GM23338 (cell line): Measurements from ENCODE around the gene CACNB2.

Experiments
- CREB1 ChIP-seq: fragments of 250-450 bp; sonication (Bioruptor Pico); IDR thresholded peaks from 2 replicates; pipeline ENCODE4 v1.5.0; 2020; ENCODE audit warnings: low read depth, mild to moderate bottlenecking, moderate library complexity
- CTCF ChIP-seq, 2 experiments: fragments of 200-600 bp in 1 of 2; sonication (generic) in 1 of 2; conservative IDR thresholded peaks; 2 replicates each; pipeline versions ENCODE4 v1.5.1 to v1.6.1; 2016 to 2017; ENCODE audit warnings: antibody characterized with exemption in 2 of 2, low read depth in 2 of 2, mild to moderate bottlenecking in 2 of 2, moderate library complexity in 1 of 2
- ETS1 ChIP-seq: IDR thresholded peaks from 2 replicates; pipeline ENCODE4 v1.6.1; 2016; ENCODE audit warnings: antibody characterized with exemption
- EZH2 ChIP-seq: fragments of 200-600 bp; sonication (generic); IDR thresholded peaks from one replicate; pipeline ENCODE4 v1.8.0; 2017; ENCODE audit warnings: antibody characterized with exemption, mild to moderate bottlenecking, low read depth; ENCODE audit not compliant: unreplicated experiment
- EZH2phosphoT487 ChIP-seq: fragments of 200-600 bp; sonication (generic); IDR thresholded peaks from one replicate; pipeline ENCODE4 v1.8.1; 2018; ENCODE audit warnings: antibody characterized with exemption; ENCODE audit not compliant: unreplicated experiment
- JUNB ChIP-seq: IDR thresholded peaks from one replicate; pipeline ENCODE4 v1.6.1; 2016; ENCODE audit warnings: antibody characterized with exemption; ENCODE audit not compliant: unreplicated experiment
- NANOG ChIP-seq: IDR thresholded peaks from 2 replicates; pipeline ENCODE4 v1.6.1; 2016; ENCODE audit warnings: antibody characterized with exemption, borderline replicate concordance
- POLR2AphosphoS5 ChIP-seq: IDR thresholded peaks from 2 replicates; pipeline ENCODE4 v1.6.1; 2016; ENCODE audit warnings: antibody characterized with exemption, low read depth
- STAT1 ChIP-seq: IDR thresholded peaks from one replicate; pipeline ENCODE4 v1.6.1; 2016; ENCODE audit warnings: antibody characterized with exemption; ENCODE audit not compliant: unreplicated experiment
- ZNF114 ChIP-seq: fragments of 250-450 bp; sonication (Bioruptor Pico); IDR thresholded peaks from 2 replicates; pipeline ENCODE4 v1.5.0; 2020; ENCODE audit warnings: mild to moderate bottlenecking, moderate library complexity
- ZNF331 ChIP-seq: fragments of 250-450 bp; sonication (Bioruptor Pico); IDR thresholded peaks from 2 replicates; pipeline ENCODE4 v1.5.0; 2020; ENCODE audit warnings: low read depth, mild to moderate bottlenecking, moderate library complexity
- TF ChIP-seq, protein P1 (sequence below): IDR thresholded peaks from one replicate; pipeline ENCODE4 v1.6.1; 2018; ENCODE audit warnings: antibody characterized with exemption; ENCODE audit not compliant: unreplicated experiment
- TF ChIP-seq, protein P2 (sequence below): fragments of 250-450 bp; sonication (Bioruptor Pico); IDR thresholded peaks from 2 replicates; pipeline ENCODE4 v1.5.0; 2020; ENCODE audit warnings: mild to moderate bottlenecking, moderate library complexity

- TF ChIP-seq POLR2AphosphoS5, result no peak
- TF ChIP-seq CTCF (conservative IDR thresholded peaks at IDR 0.05; ENCODE audit: low read depth in 2 of 2), result no peak
- TF ChIP-seq JUNB, result no peak
- no peak for TF ChIP-seq ZNF331
- TF ChIP-seq CREB1 (CRISPR knock-in tag), result no peak
- TF ChIP-seq EZH2, result no peak
- no peak for TF ChIP-seq EZH2phosphoT487
- TF ChIP-seq, protein P1, sequence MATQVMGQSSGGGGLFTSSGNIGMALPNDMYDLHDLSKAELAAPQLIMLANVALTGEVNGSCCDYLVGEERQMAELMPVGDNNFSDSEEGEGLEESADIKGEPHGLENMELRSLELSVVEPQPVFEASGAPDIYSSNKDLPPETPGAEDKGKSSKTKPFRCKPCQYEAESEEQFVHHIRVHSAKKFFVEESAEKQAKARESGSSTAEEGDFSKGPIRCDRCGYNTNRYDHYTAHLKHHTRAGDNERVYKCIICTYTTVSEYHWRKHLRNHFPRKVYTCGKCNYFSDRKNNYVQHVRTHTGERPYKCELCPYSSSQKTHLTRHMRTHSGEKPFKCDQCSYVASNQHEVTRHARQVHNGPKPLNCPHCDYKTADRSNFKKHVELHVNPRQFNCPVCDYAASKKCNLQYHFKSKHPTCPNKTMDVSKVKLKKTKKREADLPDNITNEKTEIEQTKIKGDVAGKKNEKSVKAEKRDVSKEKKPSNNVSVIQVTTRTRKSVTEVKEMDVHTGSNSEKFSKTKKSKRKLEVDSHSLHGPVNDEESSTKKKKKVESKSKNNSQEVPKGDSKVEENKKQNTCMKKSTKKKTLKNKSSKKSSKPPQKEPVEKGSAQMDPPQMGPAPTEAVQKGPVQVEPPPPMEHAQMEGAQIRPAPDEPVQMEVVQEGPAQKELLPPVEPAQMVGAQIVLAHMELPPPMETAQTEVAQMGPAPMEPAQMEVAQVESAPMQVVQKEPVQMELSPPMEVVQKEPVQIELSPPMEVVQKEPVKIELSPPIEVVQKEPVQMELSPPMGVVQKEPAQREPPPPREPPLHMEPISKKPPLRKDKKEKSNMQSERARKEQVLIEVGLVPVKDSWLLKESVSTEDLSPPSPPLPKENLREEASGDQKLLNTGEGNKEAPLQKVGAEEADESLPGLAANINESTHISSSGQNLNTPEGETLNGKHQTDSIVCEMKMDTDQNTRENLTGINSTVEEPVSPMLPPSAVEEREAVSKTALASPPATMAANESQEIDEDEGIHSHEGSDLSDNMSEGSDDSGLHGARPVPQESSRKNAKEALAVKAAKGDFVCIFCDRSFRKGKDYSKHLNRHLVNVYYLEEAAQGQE, result no peak
- no peak for TF ChIP-seq NANOG
- no peak for TF ChIP-seq ZNF114 (CRISPR knock-in tag)
- no peak for TF ChIP-seq ETS1
- no peak for TF ChIP-seq STAT1
- TF ChIP-seq, protein P2, sequence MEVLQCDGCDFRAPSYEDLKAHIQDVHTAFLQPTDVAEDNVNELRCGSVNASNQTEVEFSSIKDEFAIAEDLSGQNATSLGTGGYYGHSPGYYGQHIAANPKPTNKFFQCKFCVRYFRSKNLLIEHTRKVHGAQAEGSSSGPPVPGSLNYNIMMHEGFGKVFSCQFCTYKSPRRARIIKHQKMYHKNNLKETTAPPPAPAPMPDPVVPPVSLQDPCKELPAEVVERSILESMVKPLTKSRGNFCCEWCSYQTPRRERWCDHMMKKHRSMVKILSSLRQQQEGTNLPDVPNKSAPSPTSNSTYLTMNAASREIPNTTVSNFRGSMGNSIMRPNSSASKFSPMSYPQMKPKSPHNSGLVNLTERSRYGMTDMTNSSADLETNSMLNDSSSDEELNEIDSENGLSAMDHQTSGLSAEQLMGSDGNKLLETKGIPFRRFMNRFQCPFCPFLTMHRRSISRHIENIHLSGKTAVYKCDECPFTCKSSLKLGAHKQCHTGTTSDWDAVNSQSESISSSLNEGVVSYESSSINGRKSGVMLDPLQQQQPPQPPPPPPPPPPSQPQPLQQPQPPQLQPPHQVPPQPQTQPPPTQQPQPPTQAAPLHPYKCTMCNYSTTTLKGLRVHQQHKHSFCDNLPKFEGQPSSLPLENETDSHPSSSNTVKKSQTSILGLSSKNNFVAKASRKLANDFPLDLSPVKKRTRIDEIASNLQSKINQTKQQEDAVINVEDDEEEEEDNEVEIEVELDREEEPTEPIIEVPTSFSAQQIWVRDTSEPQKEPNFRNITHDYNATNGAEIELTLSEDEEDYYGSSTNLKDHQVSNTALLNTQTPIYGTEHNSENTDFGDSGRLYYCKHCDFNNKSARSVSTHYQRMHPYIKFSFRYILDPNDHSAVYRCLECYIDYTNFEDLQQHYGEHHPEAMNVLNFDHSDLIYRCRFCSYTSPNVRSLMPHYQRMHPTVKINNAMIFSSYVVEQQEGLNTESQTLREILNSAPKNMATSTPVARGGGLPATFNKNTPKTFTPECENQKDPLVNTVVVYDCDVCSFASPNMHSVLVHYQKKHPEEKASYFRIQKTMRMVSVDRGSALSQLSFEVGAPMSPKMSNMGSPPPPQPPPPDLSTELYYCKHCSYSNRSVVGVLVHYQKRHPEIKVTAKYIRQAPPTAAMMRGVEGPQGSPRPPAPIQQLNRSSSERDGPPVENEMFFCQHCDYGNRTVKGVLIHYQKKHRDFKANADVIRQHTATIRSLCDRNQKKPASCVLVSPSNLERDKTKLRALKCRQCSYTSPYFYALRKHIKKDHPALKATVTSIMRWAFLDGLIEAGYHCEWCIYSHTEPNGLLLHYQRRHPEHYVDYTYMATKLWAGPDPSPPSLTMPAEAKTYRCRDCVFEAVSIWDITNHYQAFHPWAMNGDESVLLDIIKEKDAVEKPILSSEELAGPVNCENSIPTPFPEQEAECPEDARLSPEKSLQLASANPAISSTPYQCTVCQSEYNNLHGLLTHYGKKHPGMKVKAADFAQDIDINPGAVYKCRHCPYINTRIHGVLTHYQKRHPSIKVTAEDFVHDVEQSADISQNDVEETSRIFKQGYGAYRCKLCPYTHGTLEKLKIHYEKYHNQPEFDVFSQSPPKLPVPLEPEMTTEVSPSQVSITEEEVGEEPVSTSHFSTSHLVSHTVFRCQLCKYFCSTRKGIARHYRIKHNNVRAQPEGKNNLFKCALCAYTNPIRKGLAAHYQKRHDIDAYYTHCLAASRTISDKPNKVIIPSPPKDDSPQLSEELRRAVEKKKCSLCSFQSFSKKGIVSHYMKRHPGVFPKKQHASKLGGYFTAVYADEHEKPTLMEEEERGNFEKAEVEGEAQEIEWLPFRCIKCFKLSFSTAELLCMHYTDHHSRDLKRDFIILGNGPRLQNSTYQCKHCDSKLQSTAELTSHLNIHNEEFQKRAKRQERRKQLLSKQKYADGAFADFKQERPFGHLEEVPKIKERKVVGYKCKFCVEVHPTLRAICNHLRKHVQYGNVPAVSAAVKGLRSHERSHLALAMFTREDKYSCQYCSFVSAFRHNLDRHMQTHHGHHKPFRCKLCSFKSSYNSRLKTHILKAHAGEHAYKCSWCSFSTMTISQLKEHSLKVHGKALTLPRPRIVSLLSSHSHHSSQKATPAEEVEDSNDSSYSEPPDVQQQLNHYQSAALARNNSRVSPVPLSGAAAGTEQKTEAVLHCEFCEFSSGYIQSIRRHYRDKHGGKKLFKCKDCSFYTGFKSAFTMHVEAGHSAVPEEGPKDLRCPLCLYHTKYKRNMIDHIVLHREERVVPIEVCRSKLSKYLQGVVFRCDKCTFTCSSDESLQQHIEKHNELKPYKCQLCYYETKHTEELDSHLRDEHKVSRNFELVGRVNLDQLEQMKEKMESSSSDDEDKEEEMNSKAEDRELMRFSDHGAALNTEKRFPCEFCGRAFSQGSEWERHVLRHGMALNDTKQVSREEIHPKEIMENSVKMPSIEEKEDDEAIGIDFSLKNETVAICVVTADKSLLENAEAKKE (CRISPR knock-in tag), result no peak
Observed at GRCh38 chr10:18223898-18224297, 83.7 kb downstream of the CACNB2 start.
